Subcutaneous adipose tissue (tissue), 4 donors: ENCODE results near the gene KIF19. TPM values are rescaled to one million over a fixed set of nuclear protein-coding genes. Genes with fewer than 3 reads are reported as not detected.

Experiments used
- total RNA-seq, 4 donors: library from RNA; depleted of rRNA; stranded (reverse); fragments of >200 nt; gene quantifications; one replicate each; pipeline ENCODE4 v1.1.0, GENCODE V29; 2016
- TF ChIP-seq, protein P1 (sequence below): fragments of 450-650 bp; IDR thresholded peaks from one replicate; pipeline ENCODE4 v1.5.1; 2016; ENCODE audit warnings: low read depth, mild to moderate bottlenecking, control low read depth, antibody characterized with exemption, moderate library complexity

KIF19 gene
- total RNA-seq, 4 donors from 2014 or later, result 0.49 to 8.5 (median 0.89) TPM

DNA sequence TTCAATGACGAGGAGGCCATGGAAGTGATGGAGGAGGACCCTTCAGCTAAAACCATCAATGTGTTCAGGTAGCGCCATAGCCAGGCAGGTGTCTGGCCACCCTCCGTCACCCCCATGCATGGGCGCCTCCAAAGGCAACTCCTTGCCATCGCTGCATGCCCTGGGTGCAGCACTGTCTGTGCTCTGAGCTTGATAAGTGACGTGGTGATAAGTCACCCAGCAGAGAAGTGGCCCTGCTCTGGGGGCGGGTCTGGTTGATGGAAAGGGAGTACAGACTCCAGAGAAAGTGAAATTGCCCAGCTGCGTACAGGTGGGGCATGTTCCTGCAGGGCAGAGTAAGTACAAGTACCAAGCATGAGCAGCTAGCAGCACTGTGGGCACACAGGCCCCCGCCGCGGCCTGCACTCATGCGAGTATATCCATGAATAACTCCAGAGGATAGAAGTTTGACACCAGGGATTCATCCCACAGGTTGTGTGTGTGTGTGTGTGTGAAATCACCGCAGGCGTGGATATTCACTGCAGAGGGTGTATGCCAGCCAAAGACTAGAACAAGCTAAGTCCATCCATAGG lies 38.9 kb upstream of the KIF19 start:
- TF ChIP-seq, protein P1, sequence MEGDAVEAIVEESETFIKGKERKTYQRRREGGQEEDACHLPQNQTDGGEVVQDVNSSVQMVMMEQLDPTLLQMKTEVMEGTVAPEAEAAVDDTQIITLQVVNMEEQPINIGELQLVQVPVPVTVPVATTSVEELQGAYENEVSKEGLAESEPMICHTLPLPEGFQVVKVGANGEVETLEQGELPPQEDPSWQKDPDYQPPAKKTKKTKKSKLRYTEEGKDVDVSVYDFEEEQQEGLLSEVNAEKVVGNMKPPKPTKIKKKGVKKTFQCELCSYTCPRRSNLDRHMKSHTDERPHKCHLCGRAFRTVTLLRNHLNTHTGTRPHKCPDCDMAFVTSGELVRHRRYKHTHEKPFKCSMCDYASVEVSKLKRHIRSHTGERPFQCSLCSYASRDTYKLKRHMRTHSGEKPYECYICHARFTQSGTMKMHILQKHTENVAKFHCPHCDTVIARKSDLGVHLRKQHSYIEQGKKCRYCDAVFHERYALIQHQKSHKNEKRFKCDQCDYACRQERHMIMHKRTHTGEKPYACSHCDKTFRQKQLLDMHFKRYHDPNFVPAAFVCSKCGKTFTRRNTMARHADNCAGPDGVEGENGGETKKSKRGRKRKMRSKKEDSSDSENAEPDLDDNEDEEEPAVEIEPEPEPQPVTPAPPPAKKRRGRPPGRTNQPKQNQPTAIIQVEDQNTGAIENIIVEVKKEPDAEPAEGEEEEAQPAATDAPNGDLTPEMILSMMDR, result no peak

DNA sequence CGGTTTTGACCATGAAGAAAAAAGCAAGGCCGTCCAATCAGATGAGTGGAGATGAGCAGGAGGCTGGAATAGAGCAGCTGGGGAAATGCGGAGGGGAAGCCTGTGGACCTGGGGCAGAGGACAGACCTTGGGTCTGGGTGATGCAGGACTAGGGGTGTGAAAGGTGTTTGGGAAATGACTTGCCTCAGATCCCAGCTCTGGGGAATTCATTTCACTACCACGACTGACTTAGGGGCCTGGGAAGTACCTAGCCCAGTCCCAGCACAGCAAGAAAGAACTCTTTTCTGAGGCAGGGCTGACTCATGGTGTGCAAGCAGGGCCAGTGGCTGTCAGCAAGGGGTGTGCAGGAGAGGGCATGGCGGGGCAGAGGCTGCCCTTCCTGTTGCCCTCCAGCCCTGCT lies 37.2 kb upstream of the KIF19 start:
- TF ChIP-seq, protein P1, result no peak

DNA sequence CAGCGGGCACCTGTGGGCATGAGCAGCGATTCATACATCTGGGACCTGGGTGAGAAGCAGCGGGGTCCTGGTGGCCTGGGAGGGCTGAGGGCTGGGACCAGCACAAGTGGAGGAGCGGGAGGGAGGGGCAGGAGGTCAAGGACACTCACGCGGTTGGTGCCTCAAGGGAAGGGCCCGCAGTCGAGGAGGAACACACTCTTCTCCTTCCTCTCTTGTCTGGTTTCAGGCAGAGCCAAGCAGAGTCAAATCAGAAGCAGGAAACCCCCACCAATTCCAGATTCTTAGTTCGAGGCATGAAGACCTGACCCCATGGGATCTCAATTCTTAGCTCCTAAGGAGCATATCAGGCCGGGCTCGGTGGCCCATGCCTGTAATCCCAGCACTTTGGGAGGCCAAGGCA lies 36.3 kb upstream of the KIF19 start:
- TF ChIP-seq, protein P1, result no peak

DNA sequence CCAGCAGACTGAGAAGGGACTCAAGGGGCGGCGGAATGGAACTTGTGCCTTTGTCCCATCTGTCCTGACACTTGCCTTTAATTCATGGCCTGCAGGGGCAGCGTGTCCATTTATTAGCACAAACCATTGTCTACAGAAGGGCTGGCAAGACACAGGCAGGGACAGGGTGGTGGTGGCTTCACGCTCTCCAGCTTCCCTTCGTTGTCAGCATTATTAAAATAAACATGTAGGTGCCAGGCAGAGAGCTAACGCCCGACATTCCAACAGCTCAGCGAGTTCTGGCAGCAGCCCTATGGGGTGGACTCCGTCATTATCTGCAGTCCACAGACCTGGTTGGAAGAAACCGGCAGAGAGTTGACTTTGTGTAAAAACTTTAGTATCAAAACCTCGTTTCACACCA lies 35.7 kb upstream of the KIF19 start:
- TF ChIP-seq, protein P1, result no peak

DNA sequence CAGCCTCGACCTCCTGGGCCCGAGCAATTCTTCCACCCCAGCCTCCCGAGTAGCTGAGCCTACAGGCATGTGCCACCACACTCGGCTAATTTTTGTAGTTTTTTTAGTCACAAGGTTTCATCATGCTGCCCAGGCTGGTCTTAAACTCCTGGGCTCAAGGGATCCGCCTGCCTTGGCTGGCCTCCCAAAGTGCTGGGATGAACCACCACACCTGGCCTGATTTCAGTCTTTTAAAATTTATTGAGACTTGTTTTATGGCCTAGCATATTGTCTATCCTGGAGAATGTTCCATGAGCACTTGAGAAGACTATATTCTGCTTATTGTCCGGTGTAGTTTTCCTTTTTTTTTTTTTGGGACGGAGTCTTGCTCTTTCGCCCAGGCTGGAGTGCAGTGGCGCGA lies 33.5 kb upstream of the KIF19 start:
- TF ChIP-seq, protein P1, result no peak

DNA sequence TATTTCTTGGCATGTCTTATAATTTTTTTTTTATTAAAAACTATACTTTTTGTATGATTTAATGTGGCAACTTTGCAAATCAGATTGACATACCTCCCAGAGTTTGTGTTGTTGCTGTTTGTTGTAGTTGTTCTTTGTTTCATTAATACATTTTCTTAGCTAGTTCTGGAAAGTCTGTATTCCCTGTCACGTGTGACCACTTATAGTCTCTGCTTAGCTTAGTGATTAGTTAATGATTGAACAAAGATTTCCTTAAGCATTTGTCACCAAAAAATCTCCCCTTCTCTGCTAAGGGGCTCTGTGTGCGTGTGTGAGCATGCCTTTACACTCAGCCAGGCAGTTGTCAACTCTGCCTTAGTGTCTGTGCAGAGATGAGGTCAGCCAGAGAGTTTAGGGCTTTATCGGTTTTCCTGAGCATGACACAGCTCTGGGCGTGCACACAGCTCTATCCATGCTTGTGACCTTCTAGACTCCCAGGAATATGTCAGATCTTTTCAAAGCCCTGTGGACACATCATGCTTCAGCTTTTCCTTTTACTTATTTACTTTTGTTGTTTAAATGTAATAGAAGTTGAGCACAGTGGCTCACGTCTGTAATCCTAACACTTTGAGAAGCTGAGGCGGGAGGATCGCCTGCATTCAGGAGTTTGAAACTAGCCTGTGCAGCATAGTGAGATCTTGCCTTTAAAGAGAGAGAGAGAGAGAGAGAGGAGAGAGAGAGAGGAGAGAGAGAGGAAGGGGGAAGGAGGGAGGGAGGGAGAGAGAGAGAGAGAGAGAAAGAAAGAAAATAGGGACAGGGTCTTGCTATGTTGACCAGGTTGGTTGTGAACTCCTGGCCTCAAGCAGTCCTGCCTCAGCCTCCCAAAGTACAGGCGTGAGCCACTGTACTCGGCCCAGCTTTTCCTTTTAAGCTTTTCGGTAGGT lies 30.1 kb upstream of the KIF19 start:
- TF ChIP-seq, protein P1, result no peak

DNA sequence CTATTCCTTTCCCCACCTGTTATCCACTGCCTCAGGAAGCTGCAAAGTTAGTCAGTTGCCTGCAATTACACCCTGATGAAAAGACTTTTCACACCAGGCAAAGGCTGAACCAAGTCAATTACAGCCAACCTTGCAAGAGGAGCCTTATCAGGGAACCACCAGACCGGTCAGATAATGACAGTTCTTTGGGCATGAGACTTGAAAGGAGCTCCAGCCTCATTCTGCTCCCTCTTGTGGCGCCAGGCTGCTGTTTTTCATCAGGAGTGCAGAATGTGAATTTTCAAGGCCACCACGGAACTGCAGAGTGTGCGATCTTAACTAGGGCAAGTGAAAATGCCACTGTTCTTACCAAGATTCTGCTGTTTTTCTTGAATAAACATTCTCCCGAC lies 29.5 kb upstream of the KIF19 start:
- TF ChIP-seq, protein P1, result no peak
